Chondrocyte (in vitro differentiated cells): ENCODE data around the gene COL5A3. TPM values are rescaled to one million over a fixed set of nuclear protein-coding genes. Genes with fewer than 3 reads are reported as not detected.

ENCODE experiments used
- DNase-seq: peaks from one replicate; pipeline ENCODE4 v3.0.0; 2021; ENCODE audit warnings: mixed read lengths, low spot score
- H3K27ac Mint-ChIP-seq: one replicate; pipeline ENCODE4 v1.8.0; 2021; ENCODE audit warnings: mild to moderate bottlenecking, moderate library complexity, mixed read lengths; ENCODE audit not compliant: unreplicated experiment
- H3K27me3 Mint-ChIP-seq: 2 replicates; pipeline ENCODE4 v1.8.0; 2021; ENCODE audit warnings: low read depth, mixed read lengths
- H3K36me3 Mint-ChIP-seq: 2 replicates; pipeline ENCODE4 v1.8.0; 2021; ENCODE audit warnings: low read depth, mixed read lengths
- H3K4me1 Mint-ChIP-seq: 2 replicates; pipeline ENCODE4 v1.8.0; 2021; ENCODE audit warnings: low read depth, mild to moderate bottlenecking, mixed read lengths
- H3K4me3 Mint-ChIP-seq: one replicate; pipeline ENCODE4 v1.8.0; 2021; ENCODE audit warnings: mild to moderate bottlenecking, moderate library complexity, mixed read lengths; ENCODE audit not compliant: unreplicated experiment
- H3K9me3 Mint-ChIP-seq: 2 replicates; pipeline ENCODE4 v1.8.0; 2021; ENCODE audit warnings: low read depth, mixed read lengths
- CTCF ChIP-seq: fragments of 200-600 bp; sonication (generic); IDR thresholded peaks from 2 replicates; pipeline ENCODE4 v1.5.0; 2021; ENCODE audit warnings: antibody characterized with exemption, mild to moderate bottlenecking, moderate library complexity
- total RNA-seq: library from RNA; stranded (reverse); gene quantifications from 3 replicates; pipeline ENCODE4 v1.2.1, GENCODE V29; 2021

The COL5A3 gene
- total RNA-seq, 1 donor from 2014 or later: 65.9 TPM

DNA sequence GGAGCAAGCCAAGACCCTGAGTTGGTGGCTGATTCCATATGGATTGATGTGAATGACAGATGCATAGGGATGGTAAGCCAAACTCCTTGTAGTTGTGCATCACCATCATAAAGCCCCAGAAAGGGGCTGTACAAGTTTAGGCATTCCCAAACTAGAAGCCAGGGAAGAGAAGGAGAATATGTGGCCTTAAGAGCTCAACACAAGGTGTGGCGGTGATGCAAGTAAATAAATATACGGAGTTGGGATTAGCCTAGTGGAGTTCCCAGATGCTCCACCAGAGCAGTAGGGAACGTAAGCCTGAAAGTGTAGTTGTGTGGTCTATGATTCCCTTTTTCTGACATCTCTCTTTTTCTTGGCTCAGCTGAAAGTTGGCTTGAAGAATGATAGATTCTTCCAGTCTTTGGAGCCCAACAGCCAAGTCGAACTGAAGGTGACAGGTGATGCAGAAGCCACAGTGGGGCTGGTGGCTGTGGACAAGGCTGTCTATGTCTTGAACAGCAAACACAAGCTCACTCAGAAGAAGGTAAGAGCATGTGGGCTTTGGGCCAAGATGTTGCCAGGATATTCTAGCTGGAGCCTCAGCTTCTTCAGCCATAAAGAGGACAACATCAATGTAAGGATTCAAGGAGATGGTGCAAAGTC is 33.1 kb upstream of the COL5A3 start:
- Mint-ChIP-seq H3K4me1 (no peaks in the 10 kb centered on the region), H3K36me3 (no peaks in the 10 kb centered on the region), H3K27me3 (peaks cover 52% of the 10 kb centered on the region), H3K27ac (no peak overlapping the region), H3K4me3 (no peak overlapping the region), H3K9me3 (peaks cover 4% of the 10 kb centered on the region)
- no peak for DNase-seq
- TF ChIP-seq CTCF: no peak

DNA sequence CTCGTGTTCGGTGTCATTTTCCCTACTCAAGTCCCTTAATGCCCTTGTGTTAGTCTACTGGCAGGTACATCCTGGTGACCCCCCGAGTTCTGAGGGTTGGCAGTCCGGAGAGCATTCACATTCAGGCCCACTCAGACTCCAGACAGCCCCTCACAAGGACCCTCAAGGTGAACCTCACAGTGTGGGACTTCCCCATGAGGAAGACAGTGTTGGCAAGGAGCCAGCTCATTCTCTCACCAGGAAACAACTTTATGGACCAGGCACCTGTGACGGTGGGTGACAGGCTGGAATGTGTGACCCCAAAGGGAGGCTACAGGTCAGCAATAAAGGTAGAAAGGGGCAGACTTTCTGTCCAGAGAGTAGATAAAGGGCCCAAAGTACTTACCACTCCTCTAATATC is 27.5 kb upstream of the COL5A3 start:
- Mint-ChIP-seq H3K4me3 (no peak overlapping the region), H3K9me3 (no peaks in the 10 kb centered on the region), H3K27ac (no peak overlapping the region), H3K36me3 (no peaks in the 10 kb centered on the region), H3K4me1 (no peaks in the 10 kb centered on the region), H3K27me3 (peaks cover 55% of the 10 kb centered on the region)
- DNase-seq: no peak
- no peak for TF ChIP-seq CTCF

DNA sequence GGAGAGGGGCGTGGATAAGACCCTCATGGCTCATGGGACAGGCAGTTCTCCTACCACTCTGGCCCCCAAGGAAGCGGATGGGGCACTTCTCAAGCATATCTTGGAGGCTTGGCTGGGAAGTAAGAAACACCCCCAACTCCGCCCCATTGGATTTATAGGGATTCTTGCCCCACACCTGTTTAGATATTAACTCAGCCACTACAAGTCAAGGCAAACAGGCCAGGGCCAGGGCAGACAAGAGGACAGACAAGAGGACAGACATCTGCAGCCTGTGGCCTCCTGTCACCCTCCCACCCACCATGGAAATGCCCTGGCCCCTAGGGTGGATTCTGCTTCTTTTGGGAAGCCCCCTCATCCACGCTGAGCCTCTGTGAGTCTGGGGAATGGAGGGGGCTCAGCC is 27.1 kb upstream of the COL5A3 start:
- Mint-ChIP-seq H3K9me3 (no peaks in the 10 kb centered on the region), H3K4me1 (no peaks in the 10 kb centered on the region), H3K4me3 (no peak overlapping the region), H3K27me3 (peaks cover 54% of the 10 kb centered on the region), H3K36me3 (no peaks in the 10 kb centered on the region), H3K27ac (no peak overlapping the region)
- no peak for TF ChIP-seq CTCF
- no peak for DNase-seq

DNA sequence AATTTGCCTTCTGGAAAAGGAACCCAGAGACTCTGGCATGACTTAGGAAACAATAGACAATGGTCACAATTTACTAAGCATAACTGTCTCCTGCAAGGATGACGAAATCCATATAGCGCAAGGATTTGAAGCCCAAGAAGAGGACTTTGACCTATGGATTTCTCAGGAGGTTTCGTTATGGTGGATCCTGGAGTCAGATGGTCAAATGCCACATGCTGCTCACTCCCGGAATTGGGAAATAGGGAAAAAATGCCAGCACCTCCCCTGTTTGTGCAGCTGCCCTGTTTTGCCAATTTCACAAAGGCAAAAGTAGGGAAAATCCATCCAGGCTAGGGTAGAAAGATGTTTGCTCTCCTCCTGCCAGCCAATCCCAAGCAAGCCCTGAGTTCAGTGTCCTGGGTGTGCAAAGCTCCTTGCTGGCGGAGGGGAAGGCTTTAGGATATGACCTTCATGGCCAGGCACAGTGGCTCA is 26.3 kb upstream of the COL5A3 start:
- Mint-ChIP-seq H3K27me3 (peaks cover 53% of the 10 kb centered on the region), H3K36me3 (no peaks in the 10 kb centered on the region), H3K27ac (no peak overlapping the region), H3K4me1 (no peaks in the 10 kb centered on the region), H3K4me3 (no peak overlapping the region), H3K9me3 (no peaks in the 10 kb centered on the region)
- no peak for TF ChIP-seq CTCF
- DNase-seq: no peak

DNA sequence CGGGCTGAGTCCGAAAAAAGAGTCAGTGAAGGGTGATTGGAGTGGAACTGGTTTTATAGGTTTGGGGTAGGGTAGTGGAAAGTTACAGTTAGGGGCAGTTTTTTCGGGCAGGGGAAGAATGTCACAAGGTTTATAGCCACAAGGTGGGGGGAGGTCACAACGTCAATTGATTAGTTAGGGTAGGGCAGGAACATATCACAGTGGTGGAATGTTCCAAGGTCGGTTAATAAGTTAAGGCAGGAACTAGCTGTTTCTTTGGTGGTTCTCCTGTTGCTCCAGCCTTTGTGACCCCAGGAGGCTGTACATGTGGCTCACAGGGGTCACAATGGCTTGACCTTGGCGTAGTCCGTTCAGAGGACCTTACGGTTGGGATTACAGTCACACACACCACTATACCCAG is 23.3 kb upstream of the COL5A3 start:
- no peaks in the 10 kb centered on the region for H3K36me3 Mint-ChIP-seq
- no peak for TF ChIP-seq CTCF
- H3K27me3 Mint-ChIP-seq: peaks cover 36% of the 10 kb centered on the region
- no peak for DNase-seq
- no peaks in the 10 kb centered on the region for H3K9me3 Mint-ChIP-seq
- H3K27ac Mint-ChIP-seq: no peak overlapping the region
- no peak overlapping the region for H3K4me3 Mint-ChIP-seq
- H3K4me1 Mint-ChIP-seq: no peaks in the 10 kb centered on the region
